ENCODE results near the gene HELZ. TPM values are rescaled to one million over a fixed set of nuclear protein-coding genes. Genes with fewer than 3 reads are reported as not detected.
"Not testable (repeated sequence)": the region's sequence is repeated elsewhere in the genome, so short reads cannot be mapped to it uniquely, and the experiment has no call there.

The HELZ gene
- total RNA-seq, 4 donors from 2014 or later, result 24.4 to 42.4 (median 26.3) TPM

GRCh38 chr17:67272312-67273047, 27.5 kb upstream of the HELZ start:
- H3K4me3 ChIP-seq (ENCODE audit: low read depth, poor library complexity, severe bottlenecking), result no peak overlapping the region
- WGBS, 2 donors, result 81 to 82% methylated on average over 13 of the region's 13 CpGs
- intact Hi-C loops (cut with DNase I; ENCODE audit: low total_unique reads), result no loop called here
- TF ChIP-seq CTCF (IDR thresholded peaks at IDR 0.05) (no peak), POLR2A (IDR thresholded peaks at IDR 0.05) (no peak)
- no peak for DNase-seq (ENCODE audit: low spot score in 2 of 2)

GRCh38 chr17:67271187-67271586, 26.2 kb upstream of the HELZ start:
- H3K4me3 ChIP-seq (ENCODE audit: low read depth, poor library complexity, severe bottlenecking); DNase-seq (ENCODE audit: low spot score in 2 of 2); intact Hi-C loops (cut with DNase I; ENCODE audit: low total_unique reads): not testable (repeated sequence)
- 86 to 100% methylated on average over 2 of the region's 2 CpGs for WGBS, 2 donors

GRCh38 chr17:67270416-67270815, 25.4 kb upstream of the HELZ start:
- TF ChIP-seq POLR2A (IDR thresholded peaks at IDR 0.05) (no peak), CTCF (IDR thresholded peaks at IDR 0.05) (no peak)
- intact Hi-C loops (cut with DNase I; ENCODE audit: low total_unique reads), result no loop called here
- DNase-seq (ENCODE audit: low spot score in 2 of 2), result no peak
- WGBS, 2 donors, result 79 to 81% methylated on average over 6 of the region's 6 CpGs
- H3K4me3 ChIP-seq (ENCODE audit: low read depth, poor library complexity, severe bottlenecking), result no peak overlapping the region

- no peak for TF ChIP-seq POLR2A (IDR thresholded peaks at IDR 0.05)
- TF ChIP-seq CTCF (IDR thresholded peaks at IDR 0.05), result no peak
- WGBS, 2 donors, result 84 to 86% methylated on average over 7 of the region's 7 CpGs
- H3K4me3 ChIP-seq (ENCODE audit: low read depth, poor library complexity, severe bottlenecking), result no peak overlapping the region
- intact Hi-C loops (cut with DNase I; ENCODE audit: low total_unique reads), result no loop called here
- no peak for DNase-seq (ENCODE audit: low spot score in 2 of 2)
Observed at GRCh38 chr17:67266496-67266895, 21.5 kb upstream of the HELZ start.

- TF ChIP-seq CTCF (IDR thresholded peaks at IDR 0.05), result no peak
- TF ChIP-seq POLR2A (IDR thresholded peaks at IDR 0.05), result no peak
- H3K4me3 ChIP-seq (ENCODE audit: low read depth, poor library complexity, severe bottlenecking), result no peak overlapping the region
- WGBS, 2 donors, result 86 to 92% methylated on average over 4 of the region's 4 CpGs
- intact Hi-C loops (cut with DNase I; ENCODE audit: low total_unique reads), result no loop called here
- DNase-seq (ENCODE audit: low spot score in 2 of 2), result no peak
Observed at GRCh38 chr17:67265436-67266019, 20.5 kb upstream of the HELZ start.

- peak in 1 of 2 donors; percentile 26 for DNase-seq (ENCODE audit: low spot score in 2 of 2)
- TF ChIP-seq POLR2A (IDR thresholded peaks at IDR 0.05) (no peak), CTCF (IDR thresholded peaks at IDR 0.05) (no peak)
- intact Hi-C loops (cut with DNase I; ENCODE audit: low total_unique reads), result no loop called here
- 80 to 86% methylated on average over 7 of the region's 7 CpGs for WGBS, 2 donors
- H3K4me3 ChIP-seq (ENCODE audit: low read depth, poor library complexity, severe bottlenecking), result no peak overlapping the region
Observed at GRCh38 chr17:67262435-67263117, 17.6 kb upstream of the HELZ start.

All from lower leg skin (tissue), 4 donors.